NCI-H526 treated with DMSO at 0.1 percent for 48 hours (cell line): ENCODE results near the gene TAS2R9.
"Not testable (repeated sequence)": the region's sequence is repeated elsewhere in the genome, so short reads cannot be mapped to it uniquely, and the experiment has no call there.

ENCODE experiments used
- DNase-seq: peaks from one replicate; lab custom pipeline; 2025; lab: John Stamatoyannopoulos, UW

The TAS2R9 gene, protein sequence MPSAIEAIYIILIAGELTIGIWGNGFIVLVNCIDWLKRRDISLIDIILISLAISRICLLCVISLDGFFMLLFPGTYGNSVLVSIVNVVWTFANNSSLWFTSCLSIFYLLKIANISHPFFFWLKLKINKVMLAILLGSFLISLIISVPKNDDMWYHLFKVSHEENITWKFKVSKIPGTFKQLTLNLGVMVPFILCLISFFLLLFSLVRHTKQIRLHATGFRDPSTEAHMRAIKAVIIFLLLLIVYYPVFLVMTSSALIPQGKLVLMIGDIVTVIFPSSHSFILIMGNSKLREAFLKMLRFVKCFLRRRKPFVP

DNA sequence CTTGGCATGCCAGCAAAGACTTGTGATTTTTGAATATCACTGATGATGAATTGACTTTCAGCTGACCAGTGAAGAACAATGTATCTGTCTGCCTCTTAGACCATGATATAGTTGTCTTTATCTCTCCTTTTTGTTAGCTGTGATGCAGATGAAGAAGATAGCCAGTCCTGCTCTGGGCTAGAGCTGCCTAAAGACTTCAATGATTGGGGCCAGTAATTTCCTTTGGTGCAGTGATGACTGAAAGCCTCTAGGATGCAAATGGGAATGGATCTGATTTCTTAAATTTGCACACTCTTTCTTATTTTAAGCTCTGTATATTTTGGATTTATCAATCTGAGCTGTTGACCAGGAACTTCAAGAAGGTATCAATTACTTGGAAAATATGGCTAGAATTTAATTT lies at the start of gene TAS2R9:
TAS2R9 (minus strand) TSS at position 101 of the 400 bp plus-strand sequence; CDS start at position 8, 93 bp downstream.
- DNase-seq = no peak

DNA sequence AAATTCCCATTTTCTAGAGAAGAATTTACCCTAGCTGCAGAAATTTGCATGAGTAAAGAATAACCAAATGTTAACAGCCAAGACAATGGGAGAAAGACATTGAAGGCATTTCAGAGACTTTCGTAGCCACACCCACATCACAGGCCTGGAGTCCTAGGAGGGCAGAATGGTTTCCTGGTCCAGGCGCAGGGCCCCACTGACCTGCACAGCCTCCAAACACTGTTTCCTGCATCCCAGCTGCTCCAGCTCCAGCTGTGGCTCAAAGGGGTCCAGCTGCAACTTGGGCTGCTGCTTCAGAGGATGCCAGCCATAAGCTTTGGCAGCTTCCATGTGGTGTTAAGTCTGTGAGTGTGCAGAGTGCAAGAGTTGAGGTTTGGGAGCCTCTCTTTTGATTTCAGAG lies 45.8 kb upstream of the TAS2R9 start:
- no peak for DNase-seq

DNA sequence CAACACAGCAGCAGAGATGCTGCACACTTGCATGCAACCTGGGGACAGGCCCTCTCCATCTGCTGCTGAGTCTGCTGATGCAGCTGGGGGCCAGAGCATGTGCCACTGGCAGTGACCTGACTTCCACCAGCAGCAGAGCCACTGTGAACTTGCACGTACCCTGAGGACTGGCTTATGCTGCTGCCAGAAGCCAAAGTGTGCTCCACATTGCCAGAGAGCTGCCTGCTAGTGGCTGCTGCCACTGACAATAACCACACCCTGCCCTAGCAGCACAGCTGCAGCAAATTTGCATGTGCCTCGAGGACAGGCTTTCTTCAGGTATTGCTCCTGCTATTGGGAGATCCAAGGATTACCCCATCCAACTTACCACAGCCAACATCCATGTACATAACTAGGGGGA lies 43.8 kb upstream of the TAS2R9 start:
- peak; percentile 25 for DNase-seq

DNA sequence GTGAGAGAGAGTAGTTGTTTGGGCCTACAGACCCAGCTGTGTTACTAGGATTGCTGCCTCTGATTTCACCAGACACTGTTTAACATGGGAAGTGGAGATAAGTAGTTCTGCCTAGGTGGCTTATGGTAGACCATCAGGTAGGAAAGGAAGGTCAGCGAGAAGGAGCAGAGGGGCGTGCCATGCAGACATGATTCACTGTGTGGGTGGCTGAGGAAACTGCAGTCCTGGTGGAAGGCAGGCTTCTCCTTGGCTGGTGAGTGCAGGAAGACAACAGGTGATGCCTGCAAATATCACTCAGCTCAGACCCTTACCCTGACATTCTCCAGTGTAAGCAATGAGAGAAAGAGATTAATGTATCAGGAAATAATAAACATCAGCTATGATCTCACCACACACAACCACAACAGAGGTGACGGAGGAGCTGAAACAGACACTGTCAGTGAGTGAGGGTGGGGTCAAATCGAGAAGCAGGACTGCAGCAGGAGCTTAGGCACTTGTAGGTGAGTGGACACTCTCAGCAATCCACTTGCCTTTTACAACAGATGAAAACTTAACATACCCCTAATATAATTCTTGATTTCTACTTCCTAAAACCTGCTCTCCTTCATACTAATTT lies 41.4 kb upstream of the TAS2R9 start:
- DNase-seq = no peak

DNA sequence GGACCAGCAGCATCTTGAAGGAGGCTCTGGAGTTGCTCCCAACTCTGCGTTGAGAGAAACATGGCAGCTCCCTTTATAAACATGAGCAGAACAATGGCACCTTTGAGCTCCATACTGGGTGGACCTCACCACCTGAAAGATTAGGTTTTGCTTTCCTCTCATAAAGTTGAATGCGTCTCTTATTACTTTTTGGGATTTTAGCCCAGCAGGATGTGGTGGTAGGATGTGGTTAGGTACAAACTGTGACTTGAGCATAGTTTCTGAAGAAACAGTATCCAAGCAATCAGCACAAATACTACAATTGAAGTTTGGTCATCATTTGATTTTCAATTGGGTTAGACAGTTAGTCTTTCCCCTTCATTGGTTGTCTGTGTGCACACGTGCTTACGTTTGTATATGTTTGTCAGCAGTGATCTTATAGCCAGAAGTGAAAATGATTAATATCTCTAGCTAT lies 39.5 kb upstream of the TAS2R9 start, which contains the start of gene PRR4:
PRR4 (minus strand) TSS at position 51 of the 454 bp plus-strand sequence; CDS start at position 13, 38 bp downstream.
- DNase-seq = no peak

DNA sequence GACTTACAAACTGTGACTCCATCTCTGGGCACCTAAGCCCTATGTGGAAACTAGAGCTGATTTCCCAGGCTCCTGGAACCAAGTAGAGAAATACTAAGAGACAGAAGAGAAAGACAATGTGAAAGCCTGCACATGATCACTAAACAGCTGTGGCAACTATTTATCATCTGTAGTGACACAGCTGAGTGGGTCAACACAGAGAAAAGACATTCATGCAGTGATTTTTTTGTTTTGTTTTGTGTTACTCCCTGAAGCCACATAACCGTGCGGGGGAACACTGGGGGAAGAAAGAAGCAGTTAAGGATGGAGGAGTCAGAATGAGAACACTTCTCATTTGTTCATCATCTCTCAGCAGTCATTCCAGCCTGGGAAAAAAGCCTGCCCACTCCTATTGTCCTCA lies 37.8 kb upstream of the TAS2R9 start:
- no peak for DNase-seq

DNA sequence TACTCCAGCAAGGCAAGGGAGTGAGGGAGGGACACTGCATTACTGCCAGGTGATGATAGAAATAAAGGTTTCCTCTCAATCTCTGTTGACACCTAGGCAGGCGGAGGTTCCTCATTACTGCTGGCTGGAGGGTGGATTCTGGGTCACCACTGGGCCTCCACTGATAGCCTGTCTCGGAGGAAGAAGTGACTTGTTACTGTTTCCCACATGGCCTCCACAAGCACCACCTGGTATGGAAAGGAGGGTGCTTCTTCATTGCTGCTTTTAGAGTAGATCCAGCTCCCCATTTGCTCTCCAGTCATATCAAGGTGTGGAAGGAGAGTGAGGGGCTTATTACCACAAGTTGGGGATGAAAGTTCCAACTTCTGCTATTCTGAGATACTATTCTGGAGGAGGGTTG lies 32.9 kb upstream of the TAS2R9 start:
- DNase-seq = no peak

DNA sequence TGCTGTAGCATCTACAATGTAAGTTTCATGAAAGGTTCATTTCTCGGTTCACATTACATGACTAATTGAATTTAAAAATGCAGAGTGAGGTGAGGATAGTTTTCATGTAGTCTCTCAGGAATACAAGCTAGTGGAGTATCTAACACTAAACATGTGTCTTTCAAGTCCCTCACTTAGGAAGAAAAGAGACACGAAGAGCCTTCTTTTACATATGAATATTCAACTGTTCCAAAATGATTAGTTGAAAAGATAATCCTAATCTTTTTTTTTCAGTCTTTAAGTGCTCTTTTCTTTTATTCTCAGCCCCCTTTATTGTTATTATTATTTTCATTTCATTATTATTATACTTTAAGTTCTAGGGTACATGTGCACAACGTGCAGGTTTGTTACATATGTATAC lies 28.5 kb upstream of the TAS2R9 start:
- no peak for DNase-seq

DNA sequence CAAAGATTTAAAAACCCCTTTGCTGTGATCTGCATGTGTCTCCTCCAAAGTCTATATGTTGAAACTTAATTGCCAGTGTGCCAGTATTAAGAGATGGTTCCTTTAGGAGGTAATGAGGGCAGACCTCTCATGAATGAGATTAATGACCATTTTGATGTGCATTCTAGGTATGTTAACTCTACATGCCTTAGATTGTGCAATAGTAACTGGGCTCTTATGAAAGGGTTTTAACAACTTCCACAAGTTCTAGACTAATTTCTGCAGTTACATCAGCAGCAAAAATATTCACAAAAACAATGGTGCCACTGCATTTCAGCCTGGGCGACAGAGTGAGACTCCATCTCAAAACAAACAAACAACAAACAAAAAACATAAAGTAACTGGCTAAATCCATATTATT lies 20.0 kb upstream of the TAS2R9 start:
- DNase-seq = no peak

DNA sequence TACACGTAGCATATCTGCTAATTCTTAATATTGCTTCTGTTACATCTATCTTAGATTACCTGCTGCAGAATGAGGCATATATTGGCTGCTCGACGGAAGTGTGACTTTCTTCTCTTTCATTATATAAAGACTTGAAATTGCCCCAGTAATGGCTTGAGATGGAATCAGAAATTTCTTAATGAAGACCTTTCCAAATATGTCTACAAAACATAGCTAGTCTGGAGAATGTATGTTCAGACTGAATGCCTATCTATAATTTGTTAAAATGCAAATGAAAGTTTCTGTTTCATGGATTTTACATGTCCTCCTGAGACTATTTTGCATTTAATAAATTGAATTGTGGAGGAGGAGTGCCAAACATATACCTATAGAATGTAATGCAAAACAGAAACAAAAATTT lies 16.3 kb upstream of the TAS2R9 start, which contains the start of gene TAS2R10:
TAS2R10 (minus strand) TSS at position 101 of the 400 bp plus-strand sequence; CDS start at position 12, 89 bp downstream.
- peak; percentile 30 for DNase-seq

DNA sequence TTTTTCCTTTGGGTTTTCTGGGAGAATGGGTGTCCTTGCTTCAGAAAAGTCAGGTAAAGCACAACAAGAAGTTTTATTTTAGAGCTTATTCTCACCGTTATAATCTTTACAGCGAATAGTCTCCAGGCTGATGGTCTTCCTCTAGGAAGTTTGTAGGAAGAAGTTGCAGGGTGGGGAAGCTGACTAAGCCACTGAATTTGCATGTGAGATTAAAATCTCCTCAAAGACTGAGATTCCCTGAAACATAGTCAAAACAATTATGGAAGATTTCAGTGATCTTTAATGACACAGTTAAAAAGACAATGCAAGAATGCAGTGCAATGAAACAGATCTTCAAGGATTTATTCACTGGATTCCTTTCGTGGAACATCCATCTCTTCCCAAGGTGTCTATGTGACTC lies 15.0 kb upstream of the TAS2R9 start:
- no peak for DNase-seq

DNA sequence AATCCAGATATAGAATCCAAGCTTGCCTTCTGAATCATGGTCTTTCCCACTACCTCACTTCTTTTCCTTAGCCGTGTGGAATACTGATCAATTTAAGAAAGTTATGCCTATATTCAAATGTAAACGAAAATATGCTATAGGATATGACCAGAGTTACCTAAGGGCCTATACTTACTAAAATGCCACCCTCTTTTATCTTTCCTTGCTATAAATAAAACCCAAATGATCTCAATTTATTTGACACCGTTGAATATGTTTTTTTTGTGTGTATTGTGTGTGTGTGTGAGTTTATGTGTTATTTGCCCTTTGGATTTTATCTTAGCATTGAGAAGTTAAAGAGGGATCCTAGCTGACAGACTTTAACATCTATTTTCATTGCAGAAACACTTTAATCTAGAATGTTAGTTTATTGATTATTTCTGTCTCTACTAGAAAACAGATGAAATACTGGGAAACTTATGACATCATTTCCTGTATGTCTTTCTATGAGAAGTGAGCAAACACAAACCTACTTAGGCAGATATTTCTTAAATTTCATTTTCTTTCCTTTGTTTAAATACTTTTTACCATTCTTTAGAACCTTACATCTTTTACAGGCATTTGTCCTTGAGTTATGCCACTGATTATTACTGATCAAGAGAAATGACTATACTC lies 2.0 kb upstream of the TAS2R9 start:
- no peak for DNase-seq

DNA sequence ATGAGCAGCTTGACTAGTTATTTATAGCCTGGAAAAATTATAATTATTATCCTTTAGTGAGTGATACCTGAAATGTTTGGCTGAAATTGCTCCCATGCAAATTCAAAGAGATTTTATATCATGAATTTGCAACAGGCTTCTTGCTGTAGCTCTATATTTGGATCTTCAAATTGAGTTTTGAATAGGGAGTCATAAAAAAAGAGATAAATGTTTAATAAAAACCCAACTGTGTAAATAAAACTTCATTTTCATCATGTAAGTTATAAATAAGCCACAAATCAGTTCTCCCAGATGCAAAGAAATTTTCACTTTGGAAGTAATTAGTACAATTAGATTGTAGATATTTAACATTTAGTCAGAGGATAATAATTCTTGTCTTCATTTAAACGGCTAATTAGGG lies 2.8 kb downstream of the TAS2R9 start, which contains the start of gene TAS2R8:
TAS2R8 (minus strand) TSS at position 101 of the 400 bp plus-strand sequence. CDS start 306 bp downstream, outside the sequence.
- DNase-seq = peak; percentile 55

DNA sequence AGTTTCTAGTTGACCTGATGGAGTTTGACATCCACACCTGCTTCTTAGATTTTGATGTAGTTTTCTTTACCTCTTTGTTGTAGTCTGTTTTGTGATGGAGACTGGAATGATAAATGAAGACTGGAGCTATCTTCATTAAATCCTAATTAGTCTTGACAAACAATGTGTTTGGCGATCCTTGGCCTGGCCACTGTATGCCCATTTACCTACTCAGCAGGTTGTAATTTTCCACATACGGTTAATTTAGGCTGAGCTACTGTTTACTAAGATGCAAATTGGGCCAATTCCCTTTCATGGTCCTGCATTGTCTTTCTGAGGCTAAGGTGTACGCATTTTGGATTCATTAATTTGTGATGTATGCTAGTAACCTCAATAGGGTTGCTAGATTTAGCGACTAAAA lies 7.4 kb downstream of the TAS2R9 start, which contains the start of gene TAS2R7:
TAS2R7 (minus strand) TSS at position 41 of the 400 bp plus-strand sequence. CDS start 57 bp downstream, outside the sequence.
- peak; percentile 80 for DNase-seq

DNA sequence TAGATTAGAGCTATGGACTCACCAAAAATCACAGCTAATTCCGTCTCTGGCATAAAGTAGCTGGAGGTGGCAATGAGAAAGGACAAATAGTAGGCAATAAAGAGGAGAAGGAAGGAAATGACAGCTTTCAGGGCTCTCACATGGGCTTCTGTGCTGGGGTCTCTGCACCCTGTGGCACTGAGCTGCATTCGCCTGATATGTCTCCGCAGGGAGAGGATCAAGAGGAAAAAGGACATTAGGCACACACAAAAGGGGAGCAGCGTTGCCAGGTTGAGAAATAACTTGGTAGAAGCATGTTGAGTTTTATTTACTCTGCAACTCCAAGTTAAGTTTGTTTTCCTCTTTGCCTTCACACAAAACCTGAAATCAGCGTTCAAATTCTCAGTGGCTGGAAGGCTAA lies 8.2 kb downstream of the TAS2R9 start:
- no peak for DNase-seq

DNA sequence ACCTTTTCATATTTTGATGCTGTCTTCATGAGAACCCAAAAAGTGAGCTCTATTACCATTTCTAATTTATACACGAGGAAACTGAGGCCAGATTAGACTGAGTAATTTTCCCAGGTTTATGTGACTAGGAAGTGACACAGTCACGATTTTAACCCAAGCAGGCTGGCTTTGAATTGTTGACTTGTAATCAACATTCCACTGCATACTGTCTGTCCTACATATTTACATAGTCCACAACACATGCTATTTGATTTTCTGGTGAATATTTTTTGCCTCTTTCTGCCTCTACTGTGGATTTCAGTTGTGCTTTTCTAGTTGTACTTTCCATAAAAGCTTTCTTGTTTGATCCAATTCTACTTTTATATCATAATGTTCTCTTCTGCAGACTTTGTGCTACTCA lies 15.7 kb downstream of the TAS2R9 start:
- DNase-seq = no peak

DNA sequence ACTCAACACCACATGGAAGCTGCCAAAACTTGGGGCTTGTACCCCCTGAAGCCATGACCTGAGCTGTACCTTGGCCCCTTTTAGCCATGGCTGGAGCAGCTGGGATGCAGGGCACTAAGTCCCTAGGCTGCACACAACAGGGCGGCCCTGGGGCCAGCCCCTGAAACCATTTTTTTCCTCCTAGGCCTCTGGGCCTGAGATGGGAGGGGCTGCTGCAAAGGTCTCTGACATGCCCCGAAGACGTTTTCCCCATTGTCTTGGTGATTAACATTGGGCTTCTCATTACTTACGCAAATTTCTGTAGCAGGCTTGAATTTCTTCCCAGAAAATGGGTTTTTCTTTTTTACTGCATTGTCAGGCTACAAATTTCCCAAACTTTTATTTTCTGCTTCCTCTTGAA lies 18.2 kb downstream of the TAS2R9 start:
- DNase-seq = not testable (repeated sequence)

DNA sequence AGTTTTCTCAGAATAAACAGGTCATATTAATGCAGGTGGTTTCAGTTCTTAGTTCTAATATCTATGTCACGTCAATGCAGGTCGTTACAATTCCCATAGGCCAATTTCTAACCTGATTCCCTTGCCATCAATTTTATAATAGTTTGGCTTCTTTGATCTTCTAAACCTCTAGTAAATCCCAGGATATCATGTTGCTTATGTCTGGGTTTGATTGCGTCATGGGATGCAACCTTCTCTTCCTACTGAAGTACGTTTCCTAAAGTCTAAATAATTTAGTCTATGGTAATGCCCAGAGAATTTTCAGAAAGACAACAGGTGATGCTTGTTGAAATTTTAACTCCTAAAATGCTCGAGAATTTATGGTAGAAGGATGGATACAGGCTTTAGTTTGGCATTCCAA lies 26.7 kb downstream of the TAS2R9 start:
- no peak for DNase-seq

DNA sequence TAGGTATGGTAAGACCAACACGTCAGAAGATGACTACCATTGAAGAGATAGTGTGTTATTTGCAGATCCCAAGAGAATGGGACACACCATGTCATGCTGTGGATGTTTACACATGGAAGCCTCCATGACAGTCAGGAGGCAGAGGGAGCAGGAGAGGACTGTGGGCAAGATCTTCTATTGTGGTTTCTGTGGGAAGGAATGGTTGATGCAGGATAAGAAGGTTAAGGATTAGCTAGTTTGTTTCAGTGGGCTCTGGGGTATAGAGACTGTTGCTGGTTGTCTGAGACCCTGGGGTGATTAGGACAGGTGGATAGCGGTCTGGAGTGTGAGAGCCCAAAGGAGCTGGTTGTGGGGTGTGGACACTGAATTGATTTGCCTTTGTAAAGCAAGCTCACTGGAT lies 30.9 kb downstream of the TAS2R9 start:
- no peak for DNase-seq

DNA sequence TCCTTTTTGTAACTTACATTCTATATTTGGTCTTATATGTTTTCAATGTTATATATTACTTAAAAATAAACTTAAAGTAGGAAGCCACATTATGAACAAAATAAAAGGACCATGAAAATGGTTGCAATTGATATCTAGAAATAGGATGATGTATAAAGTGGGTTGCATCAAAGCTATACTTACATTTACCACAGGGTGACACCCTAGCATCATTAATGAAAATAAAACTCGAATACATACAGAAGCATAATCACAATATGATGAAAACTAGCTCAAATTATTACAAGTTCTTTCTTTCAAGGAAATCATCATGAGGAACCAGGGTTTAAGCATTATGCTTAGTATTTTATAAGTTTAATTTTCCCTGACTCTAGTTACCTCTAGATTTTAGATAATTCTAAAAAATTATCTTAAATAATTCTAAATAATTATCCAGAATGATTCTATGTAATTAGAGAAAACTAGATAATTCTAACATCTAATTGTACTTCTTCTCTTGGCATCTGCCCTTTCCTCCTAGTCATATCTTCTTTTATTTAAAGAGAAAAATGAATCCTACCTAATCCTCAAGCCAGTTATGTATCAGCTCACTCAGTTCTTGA lies 38.7 kb downstream of the TAS2R9 start:
- DNase-seq = no peak

DNA sequence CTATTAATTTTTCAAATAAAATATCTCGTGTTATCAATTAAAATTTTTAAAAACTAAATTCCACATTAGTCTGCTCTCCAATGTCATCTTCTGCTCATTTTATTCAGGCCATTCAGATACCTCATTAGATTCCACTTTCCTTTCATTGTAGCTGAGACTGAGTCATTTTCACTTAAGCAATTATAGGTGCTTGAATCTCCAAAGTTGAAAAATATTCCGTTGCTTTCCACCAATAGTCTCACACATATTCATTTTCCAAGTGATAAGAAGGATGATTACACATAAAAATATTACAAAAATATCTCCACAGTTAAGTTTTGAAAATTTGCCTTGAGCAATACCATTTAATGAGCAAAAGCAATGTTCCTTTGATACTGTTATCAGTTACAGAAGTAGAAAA lies 50.3 kb downstream of the TAS2R9 start:
- no peak for DNase-seq
